Activated gamma-delta T cell treated with Interleukin-2 at 50 U/mL for 16 hours (primary cell): Measurements from ENCODE around the gene ALDH1A3.

Source experiments
- DNase-seq: peaks from one replicate; pipeline ENCODE4 v3.0.0-alpha.2; 2020

The ALDH1A3 gene

DNA sequence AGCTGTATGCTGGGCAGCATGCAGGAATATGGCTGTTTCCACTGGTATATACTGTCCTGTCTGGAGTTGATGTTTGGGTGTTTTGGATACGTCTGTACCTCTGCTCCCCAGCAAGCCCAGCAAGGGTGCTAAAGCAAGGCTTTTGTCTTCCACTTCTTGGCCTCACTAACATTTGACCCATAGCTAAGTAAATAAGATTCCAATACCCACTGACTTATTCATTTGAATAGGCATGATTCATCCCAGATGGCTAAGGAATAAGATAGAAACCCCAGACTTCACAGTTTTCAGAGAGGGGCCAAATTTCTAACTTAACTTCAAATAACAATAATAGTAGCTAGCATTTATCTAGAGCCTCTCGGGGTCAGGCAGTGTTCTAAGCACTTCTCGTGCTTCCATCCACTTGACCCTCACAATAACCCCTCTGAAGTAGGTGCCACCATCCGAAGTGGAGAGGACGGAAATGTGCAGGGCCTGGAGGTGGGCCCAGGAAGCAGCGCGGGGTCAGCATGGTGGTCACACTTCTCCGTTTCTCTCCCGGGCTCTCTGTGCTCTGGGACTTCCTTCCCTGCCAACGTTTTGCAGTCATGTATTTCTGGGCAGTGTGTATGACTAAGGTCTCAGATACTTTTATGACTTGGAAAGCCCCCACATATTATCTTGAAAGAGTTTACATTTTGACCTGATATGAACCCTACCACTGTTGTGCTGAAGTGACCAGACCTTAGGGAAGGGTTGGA lies 78.9 kb downstream of the ALDH1A3 start:
- DNase-seq, result no peak

DNA sequence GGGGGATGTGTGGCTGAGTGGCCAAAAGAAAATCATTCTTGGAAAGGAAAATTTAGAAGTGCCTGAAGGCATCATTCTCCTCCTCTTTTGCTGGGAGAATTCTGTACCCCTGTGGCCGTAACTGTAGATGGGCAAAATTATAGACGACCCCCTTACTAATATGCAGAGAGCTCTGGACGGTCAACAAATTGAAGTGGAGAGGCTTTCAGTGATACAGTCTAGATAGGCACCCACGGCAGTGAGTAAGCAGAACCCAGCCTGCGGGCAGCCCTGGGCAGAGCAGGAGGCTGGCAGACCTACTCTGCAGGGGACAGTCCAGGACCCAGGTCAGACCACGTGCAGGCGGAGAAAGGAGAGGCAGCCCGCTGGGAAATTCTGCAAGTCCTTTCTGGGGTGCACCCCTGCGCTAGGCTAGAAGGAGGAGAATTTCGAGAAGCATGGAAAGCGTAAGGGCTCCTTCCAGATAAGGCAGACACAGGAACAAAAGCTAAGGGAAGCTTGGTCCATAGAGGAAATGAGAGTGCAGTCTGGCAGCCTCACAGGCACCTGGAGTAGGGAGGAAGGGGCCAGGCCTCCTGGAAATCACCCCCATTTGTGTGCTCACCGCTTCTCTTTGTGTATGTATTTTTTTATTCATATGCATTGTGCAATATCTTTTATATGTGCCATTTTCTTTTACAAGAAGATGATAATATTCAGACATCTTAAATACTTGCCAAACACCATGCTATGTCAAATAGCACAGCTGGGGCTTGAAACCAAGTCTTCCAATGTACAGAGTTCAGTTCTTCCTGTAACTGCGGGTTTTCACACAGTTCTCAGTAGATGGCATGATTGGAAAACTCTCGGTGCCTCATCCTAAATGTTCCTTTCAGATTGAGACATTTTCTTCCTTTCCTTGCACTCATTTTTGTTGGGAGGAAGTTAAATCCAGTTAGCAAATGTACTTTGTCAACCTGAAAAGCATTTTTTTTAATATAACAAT lies 79.7 kb downstream of the ALDH1A3 start:
- DNase-seq, result no peak
